HepG2 (cell line): ENCODE data around the gene CD37. TPM values are rescaled to one million over a fixed set of nuclear protein-coding genes. Genes with fewer than 3 reads are reported as not detected.

ENCODE experiments used
- ATAC-seq: fragments of 200-7000 bp; cut with Tn5 transposase; 3 replicates; pipeline ENCODE4 v1.9.1; 2020; ENCODE audit warnings: mild to moderate bottlenecking, moderate library complexity
- BruUV-seq: library from RNA; stranded (reverse); fragments of 400-500 nt; replicated peaks from 2 replicates; lab custom pipeline; 2021; lab: Mats Ljungman, UMichigan
- CTCF ChIA-PET: fragments of 300-600 bp; formaldehyde crosslinking; extraction: SDS; loops from one replicate; lab custom pipeline; 2021; ENCODE audit warnings: low total read pairs, inconsistent platforms, low intra/inter-chr PET ratio; lab: Yijun Ruan, JAX
- POLR2A ChIA-PET: fragments of 350-600 bp; sonication (Branson Sonifier 250); formaldehyde crosslinking; loops from one replicate; lab custom pipeline; 2020; ENCODE audit warnings: antibody characterized with exemption, inconsistent platforms; lab: Yijun Ruan, JAX
- DNase-seq: peaks from one replicate; pipeline ENCODE4 v3.0.0-alpha.2; 2015; ENCODE audit warnings: low spot score
- FAIRE-seq: peaks from 3 replicates; lab custom pipeline; 2011; peaks lifted over from hg19 to GRCh38; lab: Jason Lieb, UNC
- H2AFZ ChIP-seq: one replicate; pipeline ENCODE4 v1.6.1; 2011; ENCODE audit warnings: low read length, inconsistent platforms
- H3K27ac ChIP-seq: fragments of 300-600 bp; 3 replicates; pipeline ENCODE4 v1.8.0; 2011; ENCODE audit warnings: mixed run types, mild to moderate bottlenecking, mixed read lengths, low read length, inconsistent platforms; ENCODE audit not compliant: insufficient read depth; ENCODE audit errors: extremely low read length
- H3K27me3 ChIP-seq, 2 experiments: fragments of 200-600 bp in 1 of 2; 2 replicates in 1 of 2; 3 replicates in 1 of 2; pipeline versions ENCODE4 v1.6.0 to v1.8.0; 2011; ENCODE audit warnings: low read length in 2 of 2, mild to moderate bottlenecking in 2 of 2, moderate library complexity in 2 of 2, inconsistent platforms in 1 of 2; ENCODE audit not compliant: insufficient read depth in 2 of 2, control insufficient read depth in 1 of 2
- H3K36me3 ChIP-seq, 2 experiments: fragments of 200-600 bp in 1 of 2; replicated peaks in 1 of 2; 2 replicates in 1 of 2; 3 replicates in 1 of 2; pipeline versions ENCODE4 v1.5.1 to v1.8.0; 2011; ENCODE audit warnings: low read length in 2 of 2, inconsistent platforms in 1 of 2; ENCODE audit not compliant: insufficient read depth in 2 of 2, control insufficient read depth in 1 of 2
- H3K4me1 ChIP-seq: 2 replicates; pipeline ENCODE4 v1.5.1; 2012; ENCODE audit warnings: low read length, inconsistent platforms; ENCODE audit not compliant: insufficient read depth
- H3K4me2 ChIP-seq: 2 replicates; pipeline ENCODE4 v1.6.0; 2011; ENCODE audit warnings: low read depth, low read length, inconsistent platforms
- H3K4me3 ChIP-seq, 3 experiments: fragments of 200-600 bp in 1 of 3; sonication (generic), shearing (Covaris generic) in 1 of 3; replicated peaks in 1 of 3; 2 replicates each; pipeline ENCODE4 v1.5.1; 2011 to 2016; ENCODE audit warnings: low read length in 3 of 3, inconsistent platforms in 2 of 3, low read depth in 2 of 3, mild to moderate bottlenecking in 2 of 3, control low read depth in 1 of 3, mixed read lengths in 1 of 3; ENCODE audit not compliant: insufficient read depth in 1 of 3
- H3K79me2 ChIP-seq: one replicate; pipeline ENCODE4 v1.6.1; 2011; ENCODE audit warnings: low read length, inconsistent platforms; ENCODE audit not compliant: insufficient read depth
- H3K9ac ChIP-seq: 2 replicates; pipeline ENCODE4 v1.6.0; 2011; ENCODE audit warnings: mild to moderate bottlenecking, low read depth, low read length, inconsistent platforms; ENCODE audit not compliant: insufficient read depth
- H3K9me3 ChIP-seq: 2 replicates; pipeline ENCODE4 v1.5.1; 2012; ENCODE audit warnings: mild to moderate bottlenecking, low read length
- H4K20me1 ChIP-seq: 2 replicates; pipeline ENCODE4 v1.6.0; 2011; ENCODE audit warnings: inconsistent platforms, mild to moderate bottlenecking, low read length, moderate library complexity; ENCODE audit not compliant: insufficient read depth
- ARID5B ChIP-seq: IDR thresholded peaks from 2 replicates; pipeline ENCODE4 v1.4.0; 2020; ENCODE audit warnings: mild to moderate bottlenecking, missing genetic modification reagents
- MATR3 ChIP-seq: sonication (generic); formaldehyde crosslinking; IDR thresholded peaks from 2 replicates; pipeline ENCODE4 v1.4.0; 2020; ENCODE audit warnings: missing genetic modification reagents
- TIGD3 ChIP-seq: sonication (generic); formaldehyde crosslinking; IDR thresholded peaks from 2 replicates; pipeline ENCODE4 v1.5.1; 2020; ENCODE audit warnings: mild to moderate bottlenecking, missing genetic modification reagents, borderline replicate concordance
- ZBTB38 ChIP-seq: sonication (generic); formaldehyde crosslinking; IDR thresholded peaks from 2 replicates; pipeline ENCODE4 v1.5.1; 2020; ENCODE audit warnings: mild to moderate bottlenecking, missing genetic modification reagents
- ZSCAN9 ChIP-seq: IDR thresholded peaks from 2 replicates; pipeline ENCODE4 v1.6.1; 2016; ENCODE audit warnings: borderline replicate concordance
- WGBS: methylation state at CpG from one replicate; pipeline ENCODE4 v1.1.6; 2017; ENCODE audit warnings: low lambda C conversion rate; 5-methylcytosine and 5-hydroxymethylcytosine counted together
- in situ Hi-C: cut with HindIII; loops from 2 replicates; pipeline ENCODE4 v1.10.0; 2017; ENCODE audit warnings: low pct_unique_long_range_greater_than_20kb; ENCODE audit not compliant: extremely low pct_ligation_motif_present
- intact Hi-C: fragments of 100-400 bp; cut with micrococcal nuclease; formaldehyde crosslinking; loops from one replicate; pipeline ENCODE4 v1.10.0; 2022; ENCODE audit not compliant: unreplicated experiment
- polyA plus RNA-seq, 8 experiments: library from polyadenylated mRNA; depleted of rRNA in 3 of 8; stranded (reverse) in 7 of 8; unstranded in 1 of 8; fragments of >200 nt; fragmentation: Illumina TruSeq in 4 of 8; extraction: Trizol in 4 of 8; gene quantifications; 2 replicates each; pipeline versions ENCODE4 v1.2.1 to v1.2.3, GENCODE V29; 2011 to 2016; ENCODE audit warnings: low read depth in 4 of 8, missing spikeins in 1 of 8, mixed read lengths in 1 of 8; ENCODE audit not compliant: insufficient read depth in 1 of 8
- total RNA-seq, 5 experiments: library from RNA; depleted of rRNA; stranded (reverse); fragments of >200 nt; fragmentation: Illumina TruSeq; extraction: Trizol; gene quantifications; 2 replicates each; pipeline ENCODE4 v1.2.3, GENCODE V29; 2016; ENCODE audit warnings: low read depth in 1 of 5

CD37 gene
- total and polyA plus RNA-seq, 2 of the 13 experiments (the other 11 are each of a cell fraction or from before 2014, with no cell fraction given) = not detected

GRCh38 chr19:49328741-49329140, 6.5 kb upstream of the CD37 start:
- DNase-seq = no peak
- ATAC-seq = no peak
- Histone ChIP-seq H4K20me1 (no peaks in the 10 kb centered on the region), H3K27me3 (peaks cover 0 to 3% of the 10 kb centered on the region in 2 experiments; a peak in 1 of 5 replicates), H3K79me2 (no peaks in the 10 kb centered on the region), H3K9me3 (no peaks in the 10 kb centered on the region), H3K36me3 (no peaks in the 10 kb centered on the region), H3K4me3 (no peak overlapping the region), H3K4me2 (no peak overlapping the region), H3K9ac (no peak overlapping the region), H2AFZ (no peak overlapping the region), H3K27ac (no peak overlapping the region), H3K4me1 (peaks cover 32% of the 10 kb centered on the region)
- ChIA-PET POLR2A (no interaction called here), CTCF (no interaction called here)
- in situ Hi-C loops (no loop called here), intact Hi-C loops (no loop called here)
- WGBS = 88% methylated on average over 1 of the region's 2 CpGs
- no TSS peak for BruUV-seq
- TF ChIP-seq ZSCAN9 (CRISPR knock-in tag) = no peak
- no peak for TF ChIP-seq ARID5B (CRISPR knock-in tag)
- TF ChIP-seq MATR3 (CRISPR knock-in tag) = no peak
- no peak for TF ChIP-seq TIGD3 (CRISPR knock-in tag)
- TF ChIP-seq ZBTB38 (CRISPR knock-in tag) = no peak
- FAIRE-seq = no peak
